ENCODE measurements around the gene TMEM120A.

DNA sequence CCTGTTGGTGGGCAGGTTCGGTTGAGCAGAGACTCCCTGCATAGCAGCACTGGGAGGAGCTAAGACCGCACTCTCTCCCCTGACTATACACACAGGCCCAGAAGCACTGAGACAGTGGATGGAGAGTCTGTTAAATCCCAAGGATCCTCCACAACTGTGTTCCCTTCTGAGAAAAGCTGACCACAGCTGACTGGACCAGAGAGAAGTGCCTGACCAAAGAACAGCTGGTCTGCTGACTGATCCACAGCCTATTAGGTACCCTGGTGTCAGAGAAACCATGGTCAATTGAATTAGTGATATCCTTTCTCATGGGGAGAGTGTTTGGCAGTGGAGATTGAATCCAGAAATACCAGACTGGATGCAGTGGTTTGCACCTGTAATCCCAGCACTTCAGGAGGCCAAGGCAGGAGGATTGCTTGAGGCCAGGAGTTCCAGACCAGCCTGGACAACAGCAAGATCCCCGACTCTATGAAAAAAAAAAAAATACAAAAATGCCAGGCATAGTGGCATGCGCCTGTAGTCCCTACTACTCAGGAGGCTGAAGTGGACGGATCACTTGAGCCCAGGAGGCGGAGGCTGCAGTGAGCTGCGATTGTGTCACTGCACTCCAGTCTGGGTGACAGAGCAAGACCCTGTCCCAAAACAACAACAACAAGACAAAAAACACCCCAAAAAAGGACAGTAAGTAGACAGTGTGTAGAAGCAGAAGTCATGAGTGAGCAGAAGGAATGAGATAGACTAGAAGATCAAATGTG lies 27.8 kb upstream of the TMEM120A start:
- TF ChIP-seq, protein P1, sequence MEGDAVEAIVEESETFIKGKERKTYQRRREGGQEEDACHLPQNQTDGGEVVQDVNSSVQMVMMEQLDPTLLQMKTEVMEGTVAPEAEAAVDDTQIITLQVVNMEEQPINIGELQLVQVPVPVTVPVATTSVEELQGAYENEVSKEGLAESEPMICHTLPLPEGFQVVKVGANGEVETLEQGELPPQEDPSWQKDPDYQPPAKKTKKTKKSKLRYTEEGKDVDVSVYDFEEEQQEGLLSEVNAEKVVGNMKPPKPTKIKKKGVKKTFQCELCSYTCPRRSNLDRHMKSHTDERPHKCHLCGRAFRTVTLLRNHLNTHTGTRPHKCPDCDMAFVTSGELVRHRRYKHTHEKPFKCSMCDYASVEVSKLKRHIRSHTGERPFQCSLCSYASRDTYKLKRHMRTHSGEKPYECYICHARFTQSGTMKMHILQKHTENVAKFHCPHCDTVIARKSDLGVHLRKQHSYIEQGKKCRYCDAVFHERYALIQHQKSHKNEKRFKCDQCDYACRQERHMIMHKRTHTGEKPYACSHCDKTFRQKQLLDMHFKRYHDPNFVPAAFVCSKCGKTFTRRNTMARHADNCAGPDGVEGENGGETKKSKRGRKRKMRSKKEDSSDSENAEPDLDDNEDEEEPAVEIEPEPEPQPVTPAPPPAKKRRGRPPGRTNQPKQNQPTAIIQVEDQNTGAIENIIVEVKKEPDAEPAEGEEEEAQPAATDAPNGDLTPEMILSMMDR (IDR thresholded peaks at IDR 0.05; ENCODE audit: poor library complexity), result no peak
- TF ChIP-seq EZH2 (IDR thresholded peaks at IDR 0.05; ENCODE audit: borderline replicate concordance) (no peak), EZH2phosphoT487 (IDR thresholded peaks at IDR 0.05; ENCODE audit: low read depth, severe bottlenecking, unreplicated experiment) (no peak)

Data from hepatocyte (in vitro differentiated cells).